Stomach (tissue), 9 donors: ENCODE measurements around the gene MYRFL. TPM values are rescaled to one million over a fixed set of nuclear protein-coding genes. Genes with fewer than 3 reads are reported as not detected.

ENCODE experiments used
- DNase-seq, 2 donors: peaks; one replicate each; pipeline versions ENCODE4 v3.0.0 to v3.0.0-alpha.2; 2013 to 2019
- H3K27ac ChIP-seq, 5 donors: fragments of 200-600 bp in 4 of 5; sonication (generic) in 4 of 5; one replicate each; pipeline ENCODE4 v1.5.1; 2013 to 2019; ENCODE audit warnings: mild to moderate bottlenecking in 1 of 5, moderate library complexity in 1 of 5
- H3K27me3 ChIP-seq, 3 donors: fragments of 200-600 bp; sonication (generic); one replicate each; pipeline ENCODE4 v1.5.1; 2017 to 2019; ENCODE audit warnings: mixed run types in 1 of 3
- H3K36me3 ChIP-seq, 4 donors: fragments of 200-600 bp; sonication (generic); 1 replicate in 3 of 4; 2 replicates in 1 of 4; pipeline ENCODE4 v1.5.1; 2016 to 2019
- H3K4me1 ChIP-seq, 4 donors: fragments of 200-600 bp; sonication (generic); one replicate each; pipeline ENCODE4 v1.5.1; 2016 to 2019
- H3K4me3 ChIP-seq, 4 donors: fragments of 200-600 bp; sonication (generic) in 3 of 4; one replicate each; pipeline ENCODE4 v1.5.1; 2016 to 2019; ENCODE audit warnings: mild to moderate bottlenecking in 1 of 4
- H3K9me3 ChIP-seq, 4 donors: fragments of 200-600 bp; sonication (generic); one replicate each; pipeline ENCODE4 v1.5.1; 2016 to 2019
- CTCF ChIP-seq, 7 experiments: fragments of 450-650 bp in 4 of 7; fragments of 200-600 bp in 3 of 7; sonication (generic) in 3 of 7; IDR thresholded peaks; one replicate each; pipeline ENCODE4 v1.5.1; 2016 to 2019; ENCODE audit warnings: antibody characterized with exemption in 7 of 7, control low read depth in 2 of 7, mild to moderate bottlenecking in 1 of 7
- EP300 ChIP-seq: sonication (generic); formaldehyde crosslinking; IDR thresholded peaks from one replicate; pipeline ENCODE4 v1.6.1; 2017; ENCODE audit warnings: antibody characterized with exemption
- POLR2A ChIP-seq, 4 donors: fragments of 450-650 bp; IDR thresholded peaks; one replicate each; pipeline ENCODE4 v1.6.1; 2016; ENCODE audit warnings: antibody characterized with exemption in 4 of 4, control low read depth in 2 of 4, mild to moderate bottlenecking in 1 of 4, moderate library complexity in 1 of 4
- POLR2AphosphoS5 ChIP-seq, 3 donors: sonication (generic); formaldehyde crosslinking; IDR thresholded peaks; one replicate each; pipeline ENCODE4 v1.6.1; 2016; ENCODE audit warnings: antibody characterized with exemption in 3 of 3
- WGBS, 5 donors: extraction: QIAGEN DNeasy Blood & Tissue Kit in 3 of 5; methylation state at CpG; one replicate each; pipeline versions ENCODE4 v1.1.5 to v1.1.7; 2013 to 2018; 5-methylcytosine and 5-hydroxymethylcytosine counted together
- intact Hi-C: fragments of 100-400 bp; cut with DNase I; formaldehyde crosslinking; loops from one replicate; pipeline ENCODE4 v1.15.1; 2023; ENCODE audit warnings: low total_unique reads
- polyA plus RNA-seq, 3 donors: library from polyadenylated mRNA; stranded (reverse); fragments of 200-250 nt; gene quantifications; one replicate each; pipeline ENCODE4 v1.2.3, GENCODE V29; 2013
- total RNA-seq, 5 donors: library from RNA; depleted of rRNA; stranded (reverse); fragments of >200 nt; gene quantifications; one replicate each; pipeline versions ENCODE4 v1.1.0 to v1.2.3, GENCODE V29; 2014 to 2016
- donor health status: healthy with polysubstance abuse.
- donor health status: Bipolar disorder and iron deficiency.
- donor health status: healthy.

Gene MYRFL
- total and polyA plus RNA-seq, 8 donors, result 0.13 to 0.19 (median 0.18) TPM; not detected in 5

GRCh38 chr12:69872804-69873203 lies 47.8 kb downstream of the MYRFL start:
- Histone ChIP-seq H3K36me3 (no peaks in the 10 kb centered on the region), H3K4me1 (no peaks in the 10 kb centered on the region), H3K9me3 (no peaks in the 10 kb centered on the region), H3K27me3 (no peaks in the 10 kb centered on the region), H3K4me3 (no peak overlapping the region), H3K27ac (no peak overlapping the region)
- intact Hi-C loops, result no loop called here
- TF ChIP-seq POLR2A (IDR thresholded peaks at IDR 0.05), result no peak
- no peak for TF ChIP-seq EP300
- no peak for TF ChIP-seq POLR2AphosphoS5 (IDR thresholded peaks at IDR 0.05)
- TF ChIP-seq CTCF (IDR thresholded peaks at IDR 0.05), result no peak
- no peak for DNase-seq
- 20 to 57% (median 26%) methylated on average over 3 of the region's 3 CpGs for WGBS, 5 donors

GRCh38 chr12:69873429-69873828 lies 48.4 kb downstream of the MYRFL start:
- no peaks in the 10 kb centered on the region for H3K9me3 ChIP-seq
- no peak for DNase-seq
- TF ChIP-seq POLR2AphosphoS5 (IDR thresholded peaks at IDR 0.05), result no peak
- no peak for TF ChIP-seq EP300
- no peak for TF ChIP-seq POLR2A (IDR thresholded peaks at IDR 0.05)
- no peak for TF ChIP-seq CTCF (IDR thresholded peaks at IDR 0.05)
- H3K4me3 ChIP-seq, result no peak overlapping the region
- intact Hi-C loops, result no loop called here
- no peak overlapping the region for H3K27ac ChIP-seq
- H3K4me1 ChIP-seq, result no peaks in the 10 kb centered on the region
- 77 to 96% (median 81%) methylated on average over 2 of the region's 2 CpGs for WGBS, 5 donors
- no peaks in the 10 kb centered on the region for H3K36me3 ChIP-seq
- H3K27me3 ChIP-seq, result peaks cover 0 to 3% (median 0%) of the 10 kb centered on the region in 3 donors

GRCh38 chr12:69874606-69875005 lies 49.6 kb downstream of the MYRFL start:
- no peaks in the 10 kb centered on the region for H3K9me3 ChIP-seq
- no peak overlapping the region for H3K27ac ChIP-seq
- DNase-seq, result no peak
- 41 to 88% (median 78%) methylated on average over 1 of the region's 1 CpG for WGBS, 5 donors
- peaks cover 0 to 12% (median 5%) of the 10 kb centered on the region in 3 donors for H3K27me3 ChIP-seq
- intact Hi-C loops, result loop anchor here (5.0 kb wide), 1 partner anchor 708 kb away; no protein-coding TSS in a partner anchor
- no peaks in the 10 kb centered on the region for H3K36me3 ChIP-seq
- H3K4me3 ChIP-seq, result no peak overlapping the region
- TF ChIP-seq POLR2A (IDR thresholded peaks at IDR 0.05), result no peak
- no peak for TF ChIP-seq POLR2AphosphoS5 (IDR thresholded peaks at IDR 0.05)
- TF ChIP-seq EP300, result no peak
- TF ChIP-seq CTCF (IDR thresholded peaks at IDR 0.05), result no peak
- H3K4me1 ChIP-seq, result peaks cover 0 to 10% (median 6%) of the 10 kb centered on the region in 4 donors

- no peaks in the 10 kb centered on the region for H3K36me3 ChIP-seq
- whole genome bisulfite sequencing, 5 donors, result 78 to 89% (median 82%) methylated on average over 10 to 11 of the region's 11 CpGs
- intact Hi-C loops, result loop anchor here (5.0 kb wide), 1 partner anchor 707 kb away; no protein-coding TSS in a partner anchor
- no peak for DNase-seq
- no peak overlapping the region for H3K4me3 ChIP-seq
- no peaks in the 10 kb centered on the region for H3K9me3 ChIP-seq
- H3K27ac ChIP-seq, result no peak overlapping the region
- no peak for TF ChIP-seq POLR2A (IDR thresholded peaks at IDR 0.05)
- no peak for TF ChIP-seq POLR2AphosphoS5 (IDR thresholded peaks at IDR 0.05)
- no peak for TF ChIP-seq EP300
- no peak for TF ChIP-seq CTCF (IDR thresholded peaks at IDR 0.05)
- H3K4me1 ChIP-seq, result peaks cover 0 to 11% (median 6%) of the 10 kb centered on the region in 4 donors
- H3K27me3 ChIP-seq, result peaks cover 0 to 15% (median 5%) of the 10 kb centered on the region in 3 donors
Measured at GRCh38 chr12:69875416-69875935, 50.4 kb downstream of the MYRFL start.
